IMR-90 (cell line): ENCODE measurements around the gene ERGIC1. TPM values are rescaled to one million over a fixed set of nuclear protein-coding genes. Genes with fewer than 3 reads are reported as not detected.

Source experiments
- ATAC-seq: fragments of 200-7000 bp; cut with Tn5 transposase; 2 replicates; pipeline ENCODE4 v1.9.1; 2020; ENCODE audit warnings: low read depth, mild to moderate bottlenecking, moderate library complexity
- BruUV-seq: library from RNA; stranded (reverse); fragments of 400-500 nt; replicated peaks from 2 replicates; lab custom pipeline; 2021; lab: Mats Ljungman, UMichigan
- CTCF ChIA-PET: fragments of 300-600 bp; formaldehyde crosslinking; extraction: SDS; loops from one replicate; lab custom pipeline; 2021; ENCODE audit warnings: antibody characterized with exemption; lab: Yijun Ruan, JAX
- POLR2A ChIA-PET: fragments of 300-600 bp; sonication (Branson Sonifier 250); formaldehyde crosslinking; loops from one replicate; lab custom pipeline; 2022; ENCODE audit warnings: antibody characterized with exemption; ENCODE audit not compliant: unreplicated experiment; lab: Charles Lee
- DNase-seq: peaks from one replicate; pipeline ENCODE4 v3.0.0; 2013
- H2AFZ ChIP-seq: replicated peaks from 2 replicates; pipeline ENCODE3; 2013; ENCODE audit warnings: low read length, mild to moderate bottlenecking; ENCODE audit not compliant: poor library complexity
- H2AK5ac ChIP-seq: 2 replicates; pipeline ENCODE4 v1.6.1; 2013; ENCODE audit warnings: low read depth, low read length, inconsistent platforms
- H2AK9ac ChIP-seq: replicated peaks from 2 replicates; pipeline ENCODE3; 2013; ENCODE audit warnings: mild to moderate bottlenecking, low read depth, low read length, moderate library complexity; ENCODE audit not compliant: poor library complexity
- H2BK120ac ChIP-seq: 2 replicates; pipeline ENCODE4 v1.6.1; 2013; ENCODE audit warnings: low read depth, low read length, inconsistent platforms
- H2BK15ac ChIP-seq: 3 replicates; pipeline ENCODE4 v1.6.1; 2013; ENCODE audit warnings: low read depth, low read length, inconsistent platforms
- H2BK20ac ChIP-seq: 2 replicates; pipeline ENCODE4 v1.6.1; 2013; ENCODE audit warnings: low read depth, mild to moderate bottlenecking, inconsistent platforms, low read length, moderate library complexity
- H2BK5ac ChIP-seq: 2 replicates; pipeline ENCODE4 v1.6.1; 2013; ENCODE audit warnings: mild to moderate bottlenecking, low read depth, low read length, inconsistent platforms; ENCODE audit not compliant: poor library complexity, severe bottlenecking
- H3K14ac ChIP-seq: replicated peaks from 2 replicates; pipeline ENCODE4 v1.6.1; 2013; ENCODE audit warnings: low read depth, low read length, inconsistent platforms
- H3K18ac ChIP-seq: 2 replicates; pipeline ENCODE4 v1.6.1; 2013; ENCODE audit warnings: low read depth, low read length, control low read depth
- H3K23ac ChIP-seq: 2 replicates; pipeline ENCODE4 v1.6.1; 2013; ENCODE audit warnings: low read depth, low read length, inconsistent platforms
- H3K27ac ChIP-seq: 2 replicates; pipeline ENCODE4 v1.5.1; 2013; ENCODE audit warnings: mild to moderate bottlenecking, control low read depth, low read length; ENCODE audit not compliant: insufficient read depth
- H3K27me3 ChIP-seq: 2 replicates; pipeline ENCODE4 v1.6.1; 2013; ENCODE audit warnings: low read length; ENCODE audit not compliant: control insufficient read depth, insufficient read depth
- H3K36me3 ChIP-seq: 2 replicates; pipeline ENCODE4 v1.6.1; 2013; ENCODE audit warnings: low read length, mixed read lengths; ENCODE audit not compliant: control insufficient read depth, insufficient read depth
- H3K4ac ChIP-seq: 2 replicates; pipeline ENCODE4 v1.6.1; 2013; ENCODE audit warnings: low read depth, low read length, inconsistent platforms
- H3K4me1 ChIP-seq: 2 replicates; pipeline ENCODE4 v1.6.1; 2013; ENCODE audit warnings: low read length, mixed read lengths; ENCODE audit not compliant: control insufficient read depth, insufficient read depth
- H3K4me2 ChIP-seq: 2 replicates; pipeline ENCODE4 v1.6.1; 2013; ENCODE audit warnings: low read depth, mild to moderate bottlenecking, control low read depth, low read length, moderate library complexity
- H3K4me3 ChIP-seq: 2 replicates; pipeline ENCODE4 v1.5.1; 2013; ENCODE audit warnings: low read depth, mild to moderate bottlenecking, control low read depth, low read length, moderate library complexity; ENCODE audit not compliant: insufficient read depth
- H3K56ac ChIP-seq: 2 replicates; pipeline ENCODE4 v1.6.1; 2013; ENCODE audit warnings: low read length, inconsistent platforms; ENCODE audit not compliant: insufficient read depth; ENCODE audit errors: extremely low read depth
- H3K79me1 ChIP-seq, 2 experiments: 2 replicates each; pipeline ENCODE4 v1.6.1; 2013; ENCODE audit warnings: low read length in 2 of 2, inconsistent platforms in 1 of 2, low read depth in 1 of 2
- H3K9ac ChIP-seq: 2 replicates; pipeline ENCODE4 v1.6.1; 2013; ENCODE audit warnings: low read depth, low read length, control low read depth
- H3K9me1 ChIP-seq: 2 replicates; pipeline ENCODE4 v1.6.1; 2013; ENCODE audit warnings: low read length, inconsistent platforms; ENCODE audit not compliant: insufficient read depth
- H3K9me3 ChIP-seq: 2 replicates; pipeline ENCODE4 v1.6.1; 2013; ENCODE audit warnings: low read length; ENCODE audit not compliant: control insufficient read depth, insufficient read depth
- H4K20me1 ChIP-seq: 2 replicates; pipeline ENCODE4 v1.6.1; 2013; ENCODE audit warnings: low read length, inconsistent platforms; ENCODE audit not compliant: insufficient read depth
- H4K5ac ChIP-seq: 2 replicates; pipeline ENCODE4 v1.6.1; 2013; ENCODE audit warnings: mild to moderate bottlenecking, low read depth, low read length, control low read depth
- H4K8ac ChIP-seq, 2 experiments: 2 replicates each; pipeline ENCODE4 v1.6.1; 2013; ENCODE audit warnings: low read depth in 2 of 2, low read length in 2 of 2, control low read depth in 1 of 2, inconsistent platforms in 1 of 2
- H4K91ac ChIP-seq: 2 replicates; pipeline ENCODE4 v1.6.1; 2013; ENCODE audit warnings: low read depth, low read length, inconsistent platforms; ENCODE audit not compliant: insufficient read depth
- MAZ ChIP-seq: IDR thresholded peaks from 2 replicates; pipeline ENCODE4 v1.6.1; 2012; ENCODE audit warnings: low read depth, mild to moderate bottlenecking, low read length, improper control_type of control experiment, moderate library complexity, borderline replicate concordance
- RAD21 ChIP-seq: IDR thresholded peaks from 2 replicates; pipeline ENCODE4 v1.6.1; 2012; ENCODE audit warnings: low read length, improper control_type of control experiment
- SMC3 ChIP-seq: fragments of 150-350 bp; IDR thresholded peaks from 2 replicates; pipeline ENCODE4 v1.6.1; 2016; ENCODE audit warnings: low read depth, mild to moderate bottlenecking, antibody characterized with exemption, low read length, moderate library complexity
- WGBS, 2 experiments: methylation state at CpG; one replicate each; pipeline versions ENCODE4 v1.1.5 to v1.1.7; 2013; ENCODE audit warnings: missing lambda C conversion rate in 2 of 2; ENCODE audit not compliant: insufficient read length in 1 of 2; ENCODE audit errors: extremely low coverage in 2 of 2; 5-methylcytosine and 5-hydroxymethylcytosine counted together
- dilution Hi-C: fragments of 300-500 bp; cut with HindIII; formaldehyde crosslinking; loops from one replicate; pipeline ENCODE4 v1.14.3; 2018; ENCODE audit warnings: low sequenced_read_pairs; ENCODE audit not compliant: unreplicated experiment
- in situ Hi-C: fragments of 300-500 bp; cut with MboI; formaldehyde crosslinking; loops from 3 replicates; pipeline ENCODE4 v1.14.3; 2019; ENCODE audit warnings: low sequenced_read_pairs, inconsistent platforms, mixed read lengths
- intact Hi-C: fragments of 100-400 bp; cut with micrococcal nuclease; formaldehyde crosslinking; loops from 2 replicates; pipeline ENCODE4 v1.10.0; 2022
- polyA plus RNA-seq, 3 experiments: library from polyadenylated mRNA; depleted of rRNA; stranded (reverse); fragments of >200 nt; gene quantifications; 2 replicates each; pipeline ENCODE4 v1.2.3, GENCODE V29; 2012; ENCODE audit warnings: low replicate concordance in 1 of 3
- total RNA-seq: library from RNA; depleted of rRNA; stranded (reverse); fragments of >200 nt; gene quantifications from 2 replicates; pipeline ENCODE4 v1.2.3, GENCODE V29; 2012
- TF ChIP-seq, protein P1 (sequence below): conservative IDR thresholded peaks from 2 replicates; pipeline ENCODE4 v1.5.1; 2012; ENCODE audit warnings: mild to moderate bottlenecking, low read depth, low read length, improper control_type of control experiment

The ERGIC1 gene
- total and polyA plus RNA-seq, 2 of the 4 experiments (the other 2 are of a cell fraction): 134 to 192 TPM

DNA sequence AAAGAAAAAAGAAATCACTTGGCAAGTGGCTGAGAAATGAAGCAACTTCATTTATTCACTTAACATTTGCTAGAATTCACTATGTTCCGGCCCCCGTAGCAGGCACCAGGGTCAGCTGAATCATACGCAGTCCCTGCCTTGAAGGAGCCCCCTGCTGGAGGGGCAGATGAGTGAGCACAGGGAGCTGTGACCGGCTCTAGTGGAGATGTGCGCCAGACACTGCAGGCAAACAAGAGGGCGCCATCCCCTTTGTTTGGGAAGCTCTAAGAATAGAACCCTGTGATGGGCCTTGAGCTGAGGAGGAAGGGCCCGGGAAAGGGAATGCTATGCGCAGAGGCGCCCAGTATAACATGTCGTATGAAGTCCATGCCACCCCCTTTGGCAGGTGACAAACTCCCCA lies 105.0 kb downstream of the ERGIC1 start:
- Histone ChIP-seq H2AK9ac (peak overlapping the region; percentile 76), H4K8ac (peak overlapping the region in 1 of 2 experiments; percentile 73; a peak in 2 of 4 replicates), H3K4me1 (peaks cover 12% of the 10 kb centered on the region), H3K56ac (0 out of 2 replicates have a peak overlapping the region, but pooled peaks have one; percentile 32), H4K5ac (no peak overlapping the region), H3K18ac (no peak overlapping the region), H3K36me3 (peaks cover 38% of the 10 kb centered on the region), H2BK5ac (peak overlapping the region; percentile 42), H2BK20ac (no peak overlapping the region), H3K27me3 (no peaks in the 10 kb centered on the region), H3K4me3 (no peak overlapping the region), H3K14ac (no peak overlapping the region), H3K9ac (no peak overlapping the region), H3K9me1 (peaks cover 14% of the 10 kb centered on the region), H2BK15ac (no peak overlapping the region; the same call in 2 of the 3 replicates), H2AFZ (peak overlapping the region; percentile 10), H4K20me1 (no peaks in the 10 kb centered on the region), H3K79me1 (peaks cover 6 to 51% of the 10 kb centered on the region in 2 experiments; a peak in 3 of 4 replicates), H3K27ac (no peak overlapping the region; the same call in 1 of the 2 replicates), H3K4me2 (no peak overlapping the region), H4K91ac (peak overlapping the region; percentile 65; the same call in 1 of the 2 replicates), H2BK120ac (peak overlapping the region; percentile 59), H3K9me3 (no peaks in the 10 kb centered on the region), H2AK5ac (0 out of 2 replicates have a peak overlapping the region, but pooled peaks have one; percentile 44), H3K23ac (no peak overlapping the region), H3K4ac (peak overlapping the region; percentile 72)
- DNase-seq (peak; percentile 55), ATAC-seq (0 out of 2 replicates have a peak, but pooled peaks have one; percentile 15)
- dilution Hi-C loops (no loop called here), intact Hi-C loops (no loop called here), in situ Hi-C loops (no loop called here)
- 77% methylated on average over 5 of the region's 10 CpGs; no CpG with 5 or more reads in 1 of the 2 experiments for WGBS, 2 experiments
- CTCF ChIA-PET: interaction anchor here (1.1 kb wide), 2 partner anchors 34 to 167 kb away, joined by 3 read pairs; no protein-coding TSS in a partner anchor
- TF ChIP-seq SMC3 (peak; percentile 36; the same call in 1 of the 2 replicates), RAD21 (peak; percentile 50), MAZ (no peak)
- TF ChIP-seq, protein P1, sequence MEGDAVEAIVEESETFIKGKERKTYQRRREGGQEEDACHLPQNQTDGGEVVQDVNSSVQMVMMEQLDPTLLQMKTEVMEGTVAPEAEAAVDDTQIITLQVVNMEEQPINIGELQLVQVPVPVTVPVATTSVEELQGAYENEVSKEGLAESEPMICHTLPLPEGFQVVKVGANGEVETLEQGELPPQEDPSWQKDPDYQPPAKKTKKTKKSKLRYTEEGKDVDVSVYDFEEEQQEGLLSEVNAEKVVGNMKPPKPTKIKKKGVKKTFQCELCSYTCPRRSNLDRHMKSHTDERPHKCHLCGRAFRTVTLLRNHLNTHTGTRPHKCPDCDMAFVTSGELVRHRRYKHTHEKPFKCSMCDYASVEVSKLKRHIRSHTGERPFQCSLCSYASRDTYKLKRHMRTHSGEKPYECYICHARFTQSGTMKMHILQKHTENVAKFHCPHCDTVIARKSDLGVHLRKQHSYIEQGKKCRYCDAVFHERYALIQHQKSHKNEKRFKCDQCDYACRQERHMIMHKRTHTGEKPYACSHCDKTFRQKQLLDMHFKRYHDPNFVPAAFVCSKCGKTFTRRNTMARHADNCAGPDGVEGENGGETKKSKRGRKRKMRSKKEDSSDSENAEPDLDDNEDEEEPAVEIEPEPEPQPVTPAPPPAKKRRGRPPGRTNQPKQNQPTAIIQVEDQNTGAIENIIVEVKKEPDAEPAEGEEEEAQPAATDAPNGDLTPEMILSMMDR: peak; percentile 55
- BruUV-seq: no TSS peak
- POLR2A ChIA-PET: no interaction called here
